Measurements from ENCODE around the gene PTPRJ. TPM values are rescaled to one million over a fixed set of nuclear protein-coding genes. Genes with fewer than 3 reads are reported as not detected.

The PTPRJ gene
- total RNA-seq, 1 experiment from 2014 or later, result 12.1 TPM

- TF ChIP-seq CTCF (conservative IDR thresholded peaks at IDR 0.05; ENCODE audit: low read depth, low read length) (no peak), EZH2 (IDR thresholded peaks at IDR 0.05; ENCODE audit: borderline replicate concordance, low read depth, low read length, poor library complexity, severe bottlenecking) (no peak)
- H3K9me3 ChIP-seq (ENCODE audit: low read depth, low read length, poor library complexity, severe bottlenecking), result no peaks in the 10 kb centered on the region
- ChIA-PET POLR2A (ENCODE audit: low non-redundant PET) (interaction anchor here (0.7 kb wide), 1 partner anchor 360 kb away, joined by 4 read pairs; no protein-coding TSS in a partner anchor), CTCF (no interaction called here)
- no peak overlapping the region for H3K4me3 ChIP-seq (ENCODE audit: low read depth, low read length, poor library complexity, severe bottlenecking)
- intact Hi-C loops (cut with micrococcal nuclease; ENCODE audit: unreplicated experiment), result no loop called here
- H3K4me1 ChIP-seq (ENCODE audit: insufficient read depth, low read length, poor library complexity, severe bottlenecking), result peaks cover 8% of the 10 kb centered on the region
- DNase-seq (ENCODE audit: low spot score), result no peak
- no peak overlapping the region for H3K27ac ChIP-seq (ENCODE audit: low read depth, low read length, poor library complexity, severe bottlenecking)
- no peaks in the 10 kb centered on the region for H3K27me3 ChIP-seq (replicated peaks; ENCODE audit: insufficient read depth, low read depth, low read length, poor library complexity)
- H3K36me3 ChIP-seq (ENCODE audit: insufficient read depth, low read length, poor library complexity, severe bottlenecking), result no peaks in the 10 kb centered on the region
- no TSS peak for BruUV-seq (replicated peaks)
Measured at GRCh38 chr11:48064306-48064705, 83.9 kb downstream of the PTPRJ start.

- BruUV-seq (replicated peaks), result no TSS peak
- Histone ChIP-seq H3K27ac (ENCODE audit: low read depth, low read length, poor library complexity, severe bottlenecking) (no peak overlapping the region), H3K4me1 (ENCODE audit: insufficient read depth, low read length, poor library complexity, severe bottlenecking) (peaks cover 8% of the 10 kb centered on the region), H3K27me3 (replicated peaks; ENCODE audit: insufficient read depth, low read depth, low read length, poor library complexity) (no peaks in the 10 kb centered on the region), H3K9me3 (ENCODE audit: low read depth, low read length, poor library complexity, severe bottlenecking) (no peaks in the 10 kb centered on the region), H3K36me3 (ENCODE audit: insufficient read depth, low read length, poor library complexity, severe bottlenecking) (no peaks in the 10 kb centered on the region), H3K4me3 (ENCODE audit: low read depth, low read length, poor library complexity, severe bottlenecking) (no peak overlapping the region)
- intact Hi-C loops (cut with micrococcal nuclease; ENCODE audit: unreplicated experiment), result no loop called here
- ChIA-PET CTCF (no interaction called here), POLR2A (ENCODE audit: low non-redundant PET) (no interaction called here)
- no peak for TF ChIP-seq CTCF (conservative IDR thresholded peaks at IDR 0.05; ENCODE audit: low read depth, low read length)
- TF ChIP-seq EZH2 (IDR thresholded peaks at IDR 0.05; ENCODE audit: borderline replicate concordance, low read depth, low read length, poor library complexity, severe bottlenecking), result no peak
- DNase-seq (ENCODE audit: low spot score), result peak; percentile 54
Measured at GRCh38 chr11:48066881-48067800, 86.8 kb downstream of the PTPRJ start.

GRCh38 chr11:48073031-48073861 lies 92.9 kb downstream of the PTPRJ start:
- Histone ChIP-seq H3K9me3 (ENCODE audit: low read depth, low read length, poor library complexity, severe bottlenecking) (no peaks in the 10 kb centered on the region), H3K4me1 (ENCODE audit: insufficient read depth, low read length, poor library complexity, severe bottlenecking) (no peaks in the 10 kb centered on the region), H3K4me3 (ENCODE audit: low read depth, low read length, poor library complexity, severe bottlenecking) (no peak overlapping the region), H3K36me3 (ENCODE audit: insufficient read depth, low read length, poor library complexity, severe bottlenecking) (no peaks in the 10 kb centered on the region), H3K27ac (ENCODE audit: low read depth, low read length, poor library complexity, severe bottlenecking) (no peak overlapping the region), H3K27me3 (replicated peaks; ENCODE audit: insufficient read depth, low read depth, low read length, poor library complexity) (no peaks in the 10 kb centered on the region)
- CTCF ChIA-PET, result no interaction called here
- BruUV-seq (replicated peaks), result no TSS peak
- POLR2A ChIA-PET (ENCODE audit: low non-redundant PET), result no interaction called here
- TF ChIP-seq CTCF (conservative IDR thresholded peaks at IDR 0.05; ENCODE audit: low read depth, low read length), result no peak
- TF ChIP-seq EZH2 (IDR thresholded peaks at IDR 0.05; ENCODE audit: borderline replicate concordance, low read depth, low read length, poor library complexity, severe bottlenecking), result no peak
- intact Hi-C loops (cut with micrococcal nuclease; ENCODE audit: unreplicated experiment), result no loop called here
- no peak for DNase-seq (ENCODE audit: low spot score)

Measured in A673 (cell line).